Left lung (tissue), 10 donors: Measurements from ENCODE around the gene NR2F1-AS1. TPM values are rescaled to one million over a fixed set of nuclear protein-coding genes. Genes with fewer than 3 reads are reported as not detected.
"Not testable (repeated sequence)": the region's sequence is repeated elsewhere in the genome, so short reads cannot be mapped to it uniquely, and the experiment has no call there.

ENCODE experiments used
- ATAC-seq: fragments of 200-7000 bp; cut with Tn5 transposase; one replicate; pipeline ENCODE4 v1.9.1; 2020; ENCODE audit warnings: moderate library complexity
- DNase-seq, 4 donors: peaks; one replicate each; pipeline ENCODE4 v3.0.0-alpha.2; 2013 to 2020
- H3K27ac ChIP-seq, 2 donors: fragments of 200-600 bp; sonication (generic) in 1 of 2; one replicate each; pipeline versions ENCODE4 v1.5.0 to v1.8.0; 2020 to 2021
- H3K27me3 ChIP-seq, 2 donors: fragments of 200-600 bp; sonication (generic) in 1 of 2; one replicate each; pipeline versions ENCODE4 v1.5.0 to v1.8.0; 2020 to 2021
- H3K36me3 ChIP-seq, 2 donors: fragments of 200-600 bp; sonication (generic) in 1 of 2; one replicate each; pipeline versions ENCODE4 v1.5.0 to v1.8.0; 2020 to 2021
- H3K4me1 ChIP-seq, 2 donors: fragments of 200-600 bp; one replicate each; pipeline ENCODE4 v1.8.0; 2021
- H3K4me3 ChIP-seq, 2 donors: fragments of 200-600 bp; sonication (generic) in 1 of 2; one replicate each; pipeline versions ENCODE4 v1.5.0 to v1.8.0; 2020 to 2021; ENCODE audit warnings: mild to moderate bottlenecking in 1 of 2
- H3K9me3 ChIP-seq, 2 donors: fragments of 200-600 bp; sonication (generic) in 1 of 2; one replicate each; pipeline versions ENCODE4 v1.5.0 to v1.8.0; 2020 to 2021
- CTCF ChIP-seq, 2 donors: fragments of 200-600 bp; sonication (generic) in 1 of 2; IDR thresholded peaks; one replicate each; pipeline versions ENCODE4 v1.5.0 to v1.8.0; 2021; ENCODE audit warnings: antibody characterized with exemption in 2 of 2
- intact Hi-C, 2 donors: fragments of 100-400 bp; cut with DNase I; formaldehyde crosslinking; loops; one replicate each; pipeline versions ENCODE4 v1.11.2 to v1.14.2; 2022
- polyA plus RNA-seq, 6 donors: library from polyadenylated mRNA; unstranded; fragments of 120-200 nt; gene quantifications; one replicate each; pipeline ENCODE4 v1.2.1, GENCODE V29; 2013; ENCODE audit not compliant: insufficient read length in 6 of 6
- total RNA-seq, 2 donors: library from RNA; stranded (reverse); fragmentation: NEBNext Ultra II Directional; extraction: Animal tissue kit (Norgen Biotek cat#: 25700); gene quantifications; one replicate each; pipeline ENCODE4 v1.2.1, GENCODE V29; 2021
- donor health status: DM: no; HTN: yes; CAD: no.
- donor health status: DM: no; HTN: no; CAD: no.

Gene NR2F1-AS1
- total and polyA plus RNA-seq, 8 donors = 10.5 to 66.3 (median 48.3) TPM

- intact Hi-C loops = no loop called here
- Histone ChIP-seq H3K9me3 (no peaks in the 10 kb centered on the region), H3K36me3 (no peaks in the 10 kb centered on the region), H3K27me3 (no peaks in the 10 kb centered on the region), H3K4me3 (no peak overlapping the region), H3K27ac (no peak overlapping the region), H3K4me1 (no peaks in the 10 kb centered on the region)
- DNase-seq = no peak
- no peak for TF ChIP-seq CTCF (IDR thresholded peaks at IDR 0.05)
- ATAC-seq = no peak
These were observed 68.2 kb downstream of the NR2F1-AS1 start for GRCh38 chr5:93512799-93513198.

GRCh38 chr5:93511445-93511844 lies 69.6 kb downstream of the NR2F1-AS1 start:
- H3K9me3 ChIP-seq = no peaks in the 10 kb centered on the region
- H3K27me3 ChIP-seq = no peaks in the 10 kb centered on the region
- no peak overlapping the region for H3K4me3 ChIP-seq
- no peak for ATAC-seq
- no peaks in the 10 kb centered on the region for H3K36me3 ChIP-seq
- H3K27ac ChIP-seq = no peak overlapping the region
- no peaks in the 10 kb centered on the region for H3K4me1 ChIP-seq
- no peak for DNase-seq
- TF ChIP-seq CTCF (IDR thresholded peaks at IDR 0.05) = no peak
- intact Hi-C loops = no loop called here

GRCh38 chr5:93510626-93511380 lies 70.2 kb downstream of the NR2F1-AS1 start:
- no peaks in the 10 kb centered on the region for H3K9me3 ChIP-seq
- H3K4me1 ChIP-seq = no peaks in the 10 kb centered on the region
- H3K27ac ChIP-seq = no peak overlapping the region
- intact Hi-C loops = no loop called here
- no peak for TF ChIP-seq CTCF (IDR thresholded peaks at IDR 0.05)
- H3K4me3 ChIP-seq = no peak overlapping the region
- DNase-seq = no peak
- no peak for ATAC-seq
- no peaks in the 10 kb centered on the region for H3K36me3 ChIP-seq
- no peaks in the 10 kb centered on the region for H3K27me3 ChIP-seq

GRCh38 chr5:93505553-93505952 lies 75.5 kb downstream of the NR2F1-AS1 start:
- intact Hi-C loops, H3K36me3 ChIP-seq, H3K27me3 ChIP-seq, H3K4me1 ChIP-seq, H3K9me3 ChIP-seq, H3K4me3 ChIP-seq, ATAC-seq, DNase-seq, H3K27ac ChIP-seq: not testable (repeated sequence)

- intact Hi-C loops = no loop called here
- no peak for DNase-seq
- Histone ChIP-seq H3K36me3 (no peaks in the 10 kb centered on the region), H3K27me3 (no peaks in the 10 kb centered on the region), H3K4me1 (no peaks in the 10 kb centered on the region), H3K4me3 (no peak overlapping the region), H3K27ac (no peak overlapping the region), H3K9me3 (no peaks in the 10 kb centered on the region)
- no peak for TF ChIP-seq CTCF (IDR thresholded peaks at IDR 0.05)
- ATAC-seq = peak; percentile 44
These were observed 77.4 kb downstream of the NR2F1-AS1 start for GRCh38 chr5:93503598-93504067.

- H3K9me3 ChIP-seq = no peaks in the 10 kb centered on the region
These were observed 83.9 kb downstream of the NR2F1-AS1 start for GRCh38 chr5:93497096-93497495.

More at GRCh38 chr5:93497096-93497495, 83.9 kb downstream of the NR2F1-AS1 start:
- H3K27me3 ChIP-seq = no peaks in the 10 kb centered on the region
- TF ChIP-seq CTCF (IDR thresholded peaks at IDR 0.05) = no peak
- H3K4me3 ChIP-seq = no peak overlapping the region
- intact Hi-C loops = no loop called here
- no peak overlapping the region for H3K27ac ChIP-seq
- no peak for ATAC-seq
- no peaks in the 10 kb centered on the region for H3K36me3 ChIP-seq
- DNase-seq = peak in 1 of 4 donors; percentile 15
- H3K4me1 ChIP-seq = no peaks in the 10 kb centered on the region
